Ramos (cell line): Measurements from ENCODE around the gene JAKMIP2.
"Not testable (repeated sequence)": the region's sequence is repeated elsewhere in the genome, so short reads cannot be mapped to it uniquely, and the experiment has no call there.

Experiments used
- in situ Hi-C: fragments of 300-500 bp; cut with MboI; formaldehyde crosslinking; loops from one replicate; pipeline ENCODE4 v1.14.3; 2022; ENCODE audit warnings: low sequenced_read_pairs; ENCODE audit not compliant: unreplicated experiment

Gene JAKMIP2

DNA sequence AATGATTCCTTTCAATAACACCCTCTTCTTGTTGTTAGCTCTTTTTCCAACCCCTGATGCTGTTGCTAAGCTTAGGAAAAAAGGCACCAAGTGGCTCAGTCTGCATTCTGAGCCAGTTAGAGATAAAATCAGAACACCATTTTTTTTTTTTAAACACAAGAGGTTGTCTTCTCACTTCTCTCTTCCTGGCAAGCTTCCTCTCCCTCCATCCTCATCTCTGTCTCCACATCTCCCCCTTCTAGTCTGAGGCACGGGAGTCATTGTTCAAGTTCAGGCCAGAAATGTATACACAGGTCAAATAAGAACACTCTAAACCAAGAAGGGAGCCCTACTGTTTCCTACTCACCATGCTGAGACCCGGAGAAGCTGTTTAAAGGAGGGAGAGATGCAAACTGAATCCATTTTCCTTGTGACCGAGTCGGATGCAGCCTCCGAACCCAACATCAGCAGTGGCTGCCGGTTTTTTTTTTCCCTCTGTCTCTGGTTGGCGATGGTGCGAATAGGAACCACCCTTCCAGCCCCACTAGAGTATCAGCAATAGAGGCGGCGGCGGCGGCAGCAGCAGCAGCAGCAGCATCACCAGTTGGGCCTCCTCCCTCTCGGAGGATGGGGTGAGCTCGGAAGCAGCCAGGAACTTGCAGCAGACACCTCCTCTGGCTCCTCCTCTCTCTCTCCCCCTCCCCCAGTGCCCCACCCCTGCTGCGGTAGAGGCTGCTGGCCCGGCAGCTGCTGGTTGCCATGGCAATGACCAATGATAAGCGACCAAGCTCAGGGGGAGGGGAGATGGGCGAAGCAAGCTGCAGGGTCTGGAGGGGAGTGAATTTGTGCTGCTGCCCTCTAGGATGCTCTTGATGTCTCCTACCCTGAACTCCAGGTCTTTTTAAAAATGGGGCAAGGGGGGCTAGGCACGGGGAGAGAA is at the start of gene JAKMIP2:
Gene JAKMIP2 (minus strand): TSS at position 619 of the 919 bp plus-strand sequence. CDS start 110,922 bp downstream, outside the sequence.
- in situ Hi-C loops: no loop called here

DNA sequence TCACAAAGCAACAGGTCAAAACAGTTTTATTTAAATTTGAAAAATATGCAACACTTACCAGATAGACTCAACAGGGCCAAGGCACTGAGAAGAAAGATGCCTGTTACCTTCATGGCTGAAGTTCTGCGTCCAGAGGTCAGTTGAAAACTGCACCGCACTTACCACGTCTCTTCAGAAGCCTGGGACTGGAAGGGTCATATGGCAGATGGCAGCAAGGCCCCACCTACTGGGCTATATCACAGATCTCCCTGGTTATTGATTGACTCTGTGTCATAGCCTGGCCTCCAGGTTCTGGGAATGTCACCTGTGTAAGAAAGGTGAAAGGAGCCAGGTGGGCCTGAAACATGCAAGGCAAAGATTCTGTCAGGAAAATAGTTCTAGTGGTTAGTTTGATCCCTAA is 48.9 kb upstream of the JAKMIP2 start, which contains the start of gene SPINK1:
Gene SPINK1 (minus strand): TSS at position 207 of the 400 bp plus-strand sequence. CDS start 94 bp downstream, at position 113.
- in situ Hi-C loops: no loop called here

DNA sequence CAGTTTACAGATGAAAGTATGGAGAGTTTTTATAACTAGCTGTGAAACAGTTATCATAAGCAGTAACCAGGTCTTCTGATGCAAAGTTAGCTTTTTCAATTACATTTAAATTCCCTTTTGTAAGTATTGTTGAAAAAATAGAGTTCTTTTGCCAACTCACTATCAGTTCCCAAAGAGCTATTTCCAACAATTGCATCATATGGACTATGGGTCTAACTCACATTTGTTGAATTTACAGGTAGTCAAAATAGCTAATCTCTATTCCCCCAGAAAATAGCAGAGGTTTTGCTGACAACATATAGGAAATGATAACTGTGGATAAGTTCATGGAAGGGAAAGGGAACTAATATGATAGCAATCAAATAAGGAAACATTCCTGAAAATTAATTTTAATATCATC is 47.5 kb upstream of the JAKMIP2 start:
- in situ Hi-C loops: no loop called here

DNA sequence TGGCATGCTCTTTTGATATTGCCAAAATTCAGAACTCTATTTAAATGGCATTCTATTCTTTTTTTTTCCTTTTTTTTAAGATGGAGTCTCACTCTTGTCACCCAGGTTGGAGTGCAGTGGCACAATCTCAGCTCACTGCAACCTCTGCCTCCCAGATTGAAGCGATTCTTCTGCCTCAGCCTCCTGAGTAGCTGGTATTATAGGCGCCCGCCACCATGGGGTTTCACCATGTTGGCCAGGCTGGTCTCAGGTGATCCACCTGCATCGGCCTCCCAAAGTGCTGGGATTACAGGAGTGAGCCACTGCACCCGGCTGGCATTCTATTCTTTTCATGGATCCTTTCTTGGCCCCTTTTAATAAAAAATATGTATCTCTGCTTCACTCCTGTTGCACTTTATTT is 44.5 kb upstream of the JAKMIP2 start:
- in situ Hi-C loops: not testable (repeated sequence)

DNA sequence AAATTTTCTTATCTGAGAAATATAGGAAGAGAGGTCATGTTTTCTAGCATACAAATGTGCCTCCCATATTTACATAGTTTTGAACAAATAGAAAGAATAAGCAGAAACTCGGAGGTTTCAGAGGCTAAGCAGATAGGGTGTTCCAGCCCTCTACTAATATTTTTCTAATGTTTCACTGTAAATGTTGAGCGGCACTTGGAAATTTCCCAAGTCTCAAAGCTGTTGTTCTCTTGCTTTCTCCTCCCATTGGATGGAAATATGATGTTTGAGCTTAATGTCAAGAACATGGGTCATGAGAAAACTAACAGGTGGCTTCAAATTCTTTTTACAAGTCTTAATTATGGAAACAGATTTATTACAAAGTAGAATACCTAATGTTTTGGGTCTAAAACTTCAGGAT is 43.8 kb upstream of the JAKMIP2 start:
- in situ Hi-C loops: no loop called here

DNA sequence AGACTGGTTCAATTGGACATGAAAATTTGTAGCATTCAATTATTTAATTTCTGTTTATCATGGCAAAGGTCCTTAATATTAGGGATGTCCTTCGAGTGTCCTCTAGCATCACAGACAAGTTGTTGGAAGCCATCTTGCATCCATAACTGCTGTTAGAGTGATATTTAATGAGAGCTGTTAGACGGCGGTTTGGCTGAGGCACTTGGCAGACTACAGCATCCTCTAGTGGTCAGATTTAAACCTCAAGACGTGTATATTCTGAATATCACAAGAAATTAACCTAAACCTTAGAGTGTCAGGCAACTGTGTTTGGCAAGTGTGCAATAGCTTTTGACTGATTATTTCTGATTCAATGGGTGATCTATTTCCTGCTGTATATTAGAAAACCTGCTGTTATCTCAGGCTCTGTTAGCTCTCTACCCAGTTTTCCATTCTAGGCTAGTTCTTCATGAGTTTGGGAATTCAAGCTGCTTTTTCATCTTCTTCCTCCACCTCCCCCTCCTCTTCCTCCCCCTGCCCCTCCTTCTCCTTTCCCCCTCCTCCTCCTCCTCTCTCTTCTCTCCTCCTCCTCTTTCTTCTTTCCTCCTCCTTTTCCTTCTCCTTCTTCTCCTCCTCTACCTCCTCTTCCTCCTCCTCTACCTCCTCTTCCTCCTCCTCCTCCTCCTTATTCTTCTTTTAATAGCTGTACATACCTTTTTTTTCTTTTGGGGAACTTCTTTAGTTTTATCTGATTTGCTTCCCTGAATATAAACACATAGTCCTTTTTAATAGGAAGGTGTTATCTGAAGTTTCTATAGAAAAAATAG is 40.4 kb upstream of the JAKMIP2 start:
- in situ Hi-C loops: loop anchor here (5.0 to 25.0 kb wide), 2 partner anchors 196 to 361 kb away; no protein-coding TSS in a partner anchor

DNA sequence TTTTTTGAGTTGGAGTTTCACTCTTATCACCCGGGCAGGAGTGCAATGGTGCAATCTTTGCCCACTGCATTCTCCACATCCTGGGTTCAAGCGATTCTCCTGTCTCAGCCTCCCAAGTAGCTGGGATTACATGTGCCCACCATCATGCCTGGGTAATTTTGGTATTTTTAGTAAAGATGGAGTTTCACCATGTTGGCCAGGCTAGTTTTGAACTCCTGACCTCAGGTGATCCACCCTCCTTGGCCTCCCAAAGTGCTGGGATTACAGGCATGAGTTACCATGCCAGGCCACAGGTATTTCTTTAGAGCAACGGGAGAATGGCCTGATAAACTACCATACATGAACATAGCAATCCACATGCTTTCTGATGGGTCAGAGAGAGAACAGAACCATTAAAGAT is 39.7 kb upstream of the JAKMIP2 start:
- in situ Hi-C loops: loop anchor here (5.0 to 25.0 kb wide), 2 partner anchors 195 to 360 kb away; no protein-coding TSS in a partner anchor

DNA sequence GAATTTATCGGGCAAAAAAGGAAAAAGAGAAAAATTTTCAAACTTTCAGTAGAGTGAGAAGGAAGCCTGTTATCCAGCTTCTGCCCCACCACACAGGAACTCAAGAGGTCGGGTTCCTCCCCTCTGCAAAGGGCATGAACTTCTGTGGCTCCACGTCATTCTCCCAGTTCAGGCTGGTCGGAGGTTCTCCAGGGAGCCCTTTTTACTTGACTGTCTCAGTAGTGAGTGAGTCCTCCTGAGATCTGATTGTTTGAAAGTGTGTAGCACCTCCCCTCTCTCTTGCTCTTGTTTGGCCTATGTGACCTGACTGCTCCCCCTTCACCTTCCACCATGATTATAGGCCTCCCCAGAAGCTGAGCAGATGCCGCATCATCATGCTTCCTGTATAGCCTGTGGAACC is 39.2 kb upstream of the JAKMIP2 start:
- in situ Hi-C loops: loop anchor here (5.0 to 25.0 kb wide), 2 partner anchors 194 to 359 kb away; no protein-coding TSS in a partner anchor

DNA sequence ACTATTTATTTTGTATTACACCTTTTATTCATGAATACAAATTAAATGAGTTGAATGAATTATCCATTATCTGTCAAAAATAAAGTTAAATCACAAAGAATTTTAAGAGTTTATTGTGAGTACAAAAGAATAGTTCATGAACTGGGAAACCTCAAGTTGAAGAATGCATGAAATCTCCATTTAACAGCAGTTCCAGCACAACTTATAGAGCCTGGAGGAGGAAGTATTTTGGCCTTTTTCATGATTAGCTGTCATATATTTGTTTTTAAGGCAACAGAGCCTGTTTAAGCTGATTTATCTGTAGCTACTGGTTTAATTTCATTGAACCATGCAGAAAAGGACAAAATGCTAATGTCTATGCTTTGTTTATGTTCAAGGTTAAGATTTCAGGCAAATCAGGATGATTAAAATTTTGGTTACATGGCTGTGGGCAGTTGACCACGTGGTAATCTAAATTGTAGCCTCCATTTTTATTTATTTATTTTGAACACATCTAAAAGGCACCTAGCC is 36.8 kb upstream of the JAKMIP2 start:
- in situ Hi-C loops: loop anchor here (25.0 kb wide), 1 partner anchor 357 kb away; no protein-coding TSS in a partner anchor

DNA sequence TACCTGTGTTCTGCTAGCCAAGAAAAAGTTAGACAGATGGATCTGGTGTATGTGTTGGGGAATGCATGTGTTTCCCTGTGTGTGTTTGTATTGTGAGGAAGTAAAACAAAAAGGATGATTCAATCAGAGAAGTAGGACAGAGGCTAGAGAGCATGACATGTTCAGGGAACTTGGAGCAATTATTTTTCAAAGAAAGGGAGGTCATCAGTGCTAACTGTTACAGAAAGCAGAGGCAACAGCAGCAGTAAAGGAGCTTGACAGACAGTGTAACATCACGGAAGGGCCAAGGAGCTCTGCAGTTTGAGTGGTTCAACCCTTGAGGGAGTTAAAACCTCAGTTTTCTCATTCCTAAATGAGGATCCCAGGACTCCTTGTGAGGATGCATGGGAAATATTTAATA is 35.8 kb upstream of the JAKMIP2 start:
- in situ Hi-C loops: loop anchor here (25.0 kb wide), 1 partner anchor 356 kb away; no protein-coding TSS in a partner anchor

DNA sequence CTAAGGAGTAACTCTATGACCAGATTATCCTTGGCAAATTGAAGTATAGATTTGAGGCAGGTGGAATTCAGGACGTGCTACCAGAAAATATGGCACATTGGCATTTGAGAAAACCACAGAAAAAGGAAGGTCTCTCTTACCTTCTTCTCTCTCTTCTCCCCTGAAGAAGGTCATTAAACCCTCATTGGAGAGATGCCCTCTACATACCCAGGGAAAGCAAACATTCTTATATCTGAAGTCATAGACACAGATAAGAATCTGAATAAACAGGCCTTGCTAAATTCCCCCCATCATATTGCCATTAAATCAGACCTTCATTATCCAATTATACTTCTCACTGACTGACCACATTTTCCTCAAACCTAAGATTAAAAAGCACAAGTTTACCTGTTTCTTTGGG is 31.2 kb upstream of the JAKMIP2 start:
- in situ Hi-C loops: loop anchor here (25.0 kb wide), 1 partner anchor 351 kb away; no protein-coding TSS in a partner anchor

DNA sequence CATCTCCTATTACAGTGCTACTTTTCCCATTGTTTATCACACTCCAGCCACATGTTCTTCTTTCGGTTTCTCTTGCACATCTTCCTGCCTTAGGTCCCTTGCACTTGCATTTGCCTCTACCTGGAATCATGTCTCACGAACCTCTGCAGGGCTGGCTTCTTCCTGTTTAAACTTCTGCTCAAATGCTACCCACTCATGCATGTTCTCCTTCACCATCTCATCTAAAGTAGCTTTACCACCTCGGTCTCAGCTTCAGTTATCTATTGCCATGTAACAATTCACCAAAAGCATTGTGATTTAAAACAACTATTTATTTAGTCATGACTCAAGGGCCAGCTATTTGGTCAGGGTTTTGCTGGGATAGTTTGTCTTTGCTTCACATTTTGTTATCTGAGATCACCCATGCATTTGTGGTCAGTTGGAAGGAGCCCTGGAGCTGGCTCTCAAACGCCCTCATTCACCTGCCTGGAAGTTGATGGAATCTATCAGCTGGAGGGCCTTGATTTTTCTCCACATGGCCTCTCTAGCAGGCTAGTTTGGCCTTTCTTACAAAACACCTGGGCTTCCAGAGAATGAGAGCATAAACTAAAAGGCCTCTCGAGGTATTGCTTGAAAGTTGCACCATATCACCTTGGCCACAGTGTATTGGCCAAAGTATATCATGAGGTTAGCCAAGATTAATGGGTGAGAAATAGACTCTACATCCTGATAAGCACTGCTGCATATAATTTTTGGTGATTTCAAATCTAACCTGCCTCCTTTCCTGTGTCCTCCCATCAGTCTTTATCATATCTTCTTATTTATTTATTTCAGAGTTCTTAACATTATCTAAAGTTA is 27.5 kb upstream of the JAKMIP2 start:
- in situ Hi-C loops: loop anchor here (25.0 kb wide), 1 partner anchor 348 kb away; no protein-coding TSS in a partner anchor

DNA sequence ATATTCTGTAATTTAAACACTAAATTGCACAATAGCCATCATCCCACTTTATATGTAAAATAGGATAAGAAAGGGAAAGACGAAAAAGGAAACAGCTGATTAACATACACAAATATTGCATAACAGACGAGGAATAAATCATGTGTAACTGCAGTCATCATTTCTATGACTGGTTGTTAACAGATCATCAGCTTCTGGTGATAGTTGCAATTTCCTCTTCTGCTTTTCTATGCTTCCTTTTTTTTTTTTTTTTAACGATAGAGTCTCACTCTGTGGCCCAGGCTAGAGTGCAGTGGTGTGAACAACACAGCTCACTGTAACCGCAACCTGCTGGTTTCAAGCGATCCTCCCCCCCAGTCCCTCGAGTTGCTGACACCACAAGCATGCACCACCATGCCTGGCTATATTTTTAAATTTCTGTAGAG is 22.5 kb upstream of the JAKMIP2 start:
- in situ Hi-C loops: loop anchor here (25.0 kb wide), 1 partner anchor 343 kb away; no protein-coding TSS in a partner anchor

DNA sequence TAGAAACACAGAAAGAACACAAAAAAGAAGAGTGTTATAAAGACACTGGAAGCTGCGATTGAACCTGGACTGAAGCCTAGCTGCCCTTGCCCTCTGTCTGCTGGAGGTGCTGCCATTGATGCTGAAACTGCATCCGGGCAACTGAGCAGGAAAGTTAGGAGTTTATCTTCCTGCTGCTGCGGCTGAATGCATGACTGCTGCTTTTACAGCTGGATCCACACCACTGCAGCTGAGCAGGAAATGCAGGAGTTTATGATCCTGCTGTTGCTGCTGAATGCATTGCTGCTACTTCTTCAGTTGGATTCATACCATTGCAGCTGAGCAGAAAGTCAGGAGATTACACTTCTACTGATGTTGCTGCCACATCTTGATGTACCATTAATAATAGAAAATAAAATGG is 21.8 kb upstream of the JAKMIP2 start:
- in situ Hi-C loops: loop anchor here (25.0 kb wide), 1 partner anchor 342 kb away; no protein-coding TSS in a partner anchor

DNA sequence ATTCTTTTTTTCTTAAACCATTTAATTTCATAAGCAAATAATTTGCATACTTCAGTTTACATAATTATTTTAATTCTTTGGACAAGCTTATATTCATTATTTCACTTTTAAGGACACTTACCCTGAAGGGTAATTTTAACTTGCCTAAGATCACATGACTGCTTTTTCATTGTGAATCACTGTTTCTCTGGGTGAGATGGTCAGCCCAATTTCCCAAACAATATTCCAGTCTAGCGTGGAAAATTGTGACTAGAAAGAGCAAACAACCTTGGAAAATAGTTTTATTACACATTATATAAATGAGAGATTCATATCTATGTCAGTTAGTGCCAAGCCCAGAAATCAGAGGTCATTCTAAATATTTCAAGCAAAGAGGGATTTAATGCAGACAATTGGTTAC is 21.4 kb upstream of the JAKMIP2 start:
- in situ Hi-C loops: loop anchor here (25.0 kb wide), 1 partner anchor 342 kb away; no protein-coding TSS in a partner anchor

DNA sequence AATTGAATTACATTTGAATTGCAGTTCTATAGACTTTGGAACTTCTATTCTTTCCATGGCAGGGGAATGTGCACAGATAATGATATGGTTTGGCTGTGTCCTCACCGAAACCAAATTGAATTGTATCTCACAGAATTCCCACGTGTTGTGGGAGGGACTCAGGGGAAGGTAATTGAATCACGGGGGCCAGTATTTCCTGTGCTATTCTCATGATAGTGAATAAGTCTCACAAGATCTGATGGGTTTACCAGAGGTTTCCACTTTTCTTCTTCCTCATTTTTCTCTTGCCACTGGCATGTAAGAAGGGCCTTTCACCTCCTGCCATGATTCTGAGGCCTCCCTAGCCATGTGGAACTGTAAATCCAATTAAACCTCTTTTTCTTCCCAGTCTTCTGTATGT is 20.6 kb upstream of the JAKMIP2 start:
- in situ Hi-C loops: loop anchor here (25.0 kb wide), 1 partner anchor 341 kb away; no protein-coding TSS in a partner anchor

DNA sequence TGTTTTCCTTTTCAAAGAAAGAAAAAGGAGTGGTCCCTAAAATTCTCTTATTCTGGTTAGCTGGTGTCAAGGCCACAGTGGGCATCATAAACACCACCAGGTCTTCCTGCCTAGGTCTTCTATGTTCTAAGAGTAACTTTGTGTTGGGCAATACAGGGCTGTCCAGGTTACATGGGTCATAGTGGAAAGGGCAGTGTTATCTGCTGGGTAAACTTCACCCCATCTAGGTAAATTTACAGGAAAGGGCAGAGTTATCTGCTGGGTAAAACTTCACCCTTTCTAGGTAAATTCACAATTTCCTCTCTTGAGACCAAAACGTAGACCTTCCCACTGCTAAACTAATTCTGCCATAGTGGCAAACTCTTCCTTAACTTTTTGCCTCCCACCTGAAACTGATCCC is 18.9 kb upstream of the JAKMIP2 start:
- in situ Hi-C loops: loop anchor here (25.0 kb wide), 1 partner anchor 339 kb away; no protein-coding TSS in a partner anchor

DNA sequence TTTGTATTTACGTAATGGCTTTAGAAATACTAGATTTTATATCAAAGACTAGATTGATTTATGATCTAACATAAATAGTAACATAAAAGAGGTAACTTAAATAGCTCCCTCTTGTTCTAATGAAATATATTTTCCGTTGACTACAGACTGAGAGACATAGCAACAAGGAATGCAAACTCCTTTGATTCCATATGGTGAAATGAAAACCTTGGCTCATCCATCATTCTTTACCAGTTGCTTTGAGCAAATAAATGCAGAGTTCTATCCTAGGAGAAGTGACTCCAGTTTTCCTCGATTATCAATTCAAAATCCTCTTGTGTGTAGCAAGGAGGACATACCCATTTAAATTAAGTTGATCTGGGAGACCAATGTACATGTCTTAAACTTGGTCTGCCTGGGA is 18.0 kb upstream of the JAKMIP2 start:
- in situ Hi-C loops: loop anchor here (25.0 kb wide), 1 partner anchor 338 kb away; no protein-coding TSS in a partner anchor
